ENCODE data around the gene ZNF212. TPM values are rescaled to one million over a fixed set of nuclear protein-coding genes. Genes with fewer than 3 reads are reported as not detected.
"Not testable (repeated sequence)": the region's sequence is repeated elsewhere in the genome, so short reads cannot be mapped to it uniquely, and the experiment has no call there.

ZNF212 gene
- total RNA-seq, 3 donors from 2014 or later (not counting 1 experiment from before 2014, with no cell fraction given): 11.2 to 23.7 (median 17.0) TPM

DNA sequence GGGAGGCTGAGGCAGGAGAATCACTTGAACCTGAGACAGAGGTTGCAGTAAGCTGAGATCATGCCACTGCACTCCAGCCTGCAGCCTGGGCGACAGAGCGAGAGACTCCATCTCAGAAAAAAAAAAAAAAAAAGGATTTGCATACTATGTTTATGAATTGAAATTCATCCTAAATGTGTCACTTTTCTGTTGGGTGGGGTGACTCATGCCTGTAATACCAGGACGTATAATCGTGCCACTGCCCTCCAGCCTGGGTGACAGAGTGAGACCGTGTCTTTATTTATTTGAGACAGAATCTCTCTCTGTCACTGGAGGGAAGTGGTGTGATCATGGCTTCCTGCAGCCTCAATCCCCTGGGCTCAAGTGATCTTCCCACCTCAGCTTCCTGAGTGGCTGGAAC lies 5.8 kb downstream of the ZNF212 start:
- no peaks in the 10 kb centered on the region for H3K36me3 ChIP-seq (ENCODE audit: control insufficient read depth, insufficient read depth, low read length)
- H3K27me3 ChIP-seq (ENCODE audit: control insufficient read depth, insufficient read depth, low read length): no peaks in the 10 kb centered on the region
- peaks cover 9% of the 10 kb centered on the region for H3K4me1 ChIP-seq (ENCODE audit: control insufficient read depth, insufficient read depth, low read length)
- TF ChIP-seq, protein P1, sequence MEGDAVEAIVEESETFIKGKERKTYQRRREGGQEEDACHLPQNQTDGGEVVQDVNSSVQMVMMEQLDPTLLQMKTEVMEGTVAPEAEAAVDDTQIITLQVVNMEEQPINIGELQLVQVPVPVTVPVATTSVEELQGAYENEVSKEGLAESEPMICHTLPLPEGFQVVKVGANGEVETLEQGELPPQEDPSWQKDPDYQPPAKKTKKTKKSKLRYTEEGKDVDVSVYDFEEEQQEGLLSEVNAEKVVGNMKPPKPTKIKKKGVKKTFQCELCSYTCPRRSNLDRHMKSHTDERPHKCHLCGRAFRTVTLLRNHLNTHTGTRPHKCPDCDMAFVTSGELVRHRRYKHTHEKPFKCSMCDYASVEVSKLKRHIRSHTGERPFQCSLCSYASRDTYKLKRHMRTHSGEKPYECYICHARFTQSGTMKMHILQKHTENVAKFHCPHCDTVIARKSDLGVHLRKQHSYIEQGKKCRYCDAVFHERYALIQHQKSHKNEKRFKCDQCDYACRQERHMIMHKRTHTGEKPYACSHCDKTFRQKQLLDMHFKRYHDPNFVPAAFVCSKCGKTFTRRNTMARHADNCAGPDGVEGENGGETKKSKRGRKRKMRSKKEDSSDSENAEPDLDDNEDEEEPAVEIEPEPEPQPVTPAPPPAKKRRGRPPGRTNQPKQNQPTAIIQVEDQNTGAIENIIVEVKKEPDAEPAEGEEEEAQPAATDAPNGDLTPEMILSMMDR (IDR thresholded peaks at IDR 0.05): no peak
- no peaks in the 10 kb centered on the region for H3K9me3 ChIP-seq (ENCODE audit: control insufficient read depth, insufficient read depth, low read length)
- ATAC-seq: no peak
- Mint-ChIP-seq H3K9me3 (peaks cover 0 to 5% of the 10 kb centered on the region in 2 donors), H3K27me3 (ENCODE audit: low read depth in 2 of 2) (no peaks in the 10 kb centered on the region), H3K36me3 (peaks cover 8% of the 10 kb centered on the region), H3K4me3 (no peak overlapping the region), H3K27ac (no peak overlapping the region), H3K4me1 (peaks cover 28 to 32% of the 10 kb centered on the region in 2 donors)
- no peak for DNase-seq
- no peak overlapping the region for H3K4me3 ChIP-seq (ENCODE audit: low read length)
- intact Hi-C loops (cut with micrococcal nuclease): no loop called here
- H3K27ac ChIP-seq (ENCODE audit: low read length): no peak overlapping the region
- 40% methylated on average over 5 of the region's 5 CpGs for WGBS (ENCODE audit: insufficient coverage)

DNA sequence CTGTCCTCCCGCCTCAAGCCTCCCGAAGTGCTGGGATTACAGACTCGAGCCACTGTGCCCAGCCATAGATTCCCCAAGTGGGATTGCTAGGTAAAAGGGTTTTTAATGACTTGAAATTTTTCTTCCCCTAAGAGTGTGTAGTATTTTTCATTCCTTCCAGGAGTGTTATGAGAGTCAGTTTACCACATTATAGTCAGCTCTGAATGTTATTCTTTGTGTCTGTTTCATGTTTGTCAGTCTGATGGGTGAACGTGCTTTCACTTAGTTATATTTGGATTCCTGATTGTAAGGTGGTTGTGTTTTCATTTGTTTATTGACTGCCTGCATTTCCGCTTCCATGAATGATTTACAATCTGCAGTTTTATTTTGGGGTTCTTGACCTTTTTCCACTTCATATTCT lies 6.3 kb downstream of the ZNF212 start:
- Histone ChIP-seq H3K27ac (ENCODE audit: low read length) (no peak overlapping the region), H3K27me3 (ENCODE audit: control insufficient read depth, insufficient read depth, low read length) (no peaks in the 10 kb centered on the region), H3K9me3 (ENCODE audit: control insufficient read depth, insufficient read depth, low read length) (no peaks in the 10 kb centered on the region), H3K4me1 (ENCODE audit: control insufficient read depth, insufficient read depth, low read length) (peaks cover 4% of the 10 kb centered on the region), H3K36me3 (ENCODE audit: control insufficient read depth, insufficient read depth, low read length) (peaks cover 4% of the 10 kb centered on the region), H3K4me3 (ENCODE audit: low read length) (no peak overlapping the region)
- Mint-ChIP-seq H3K4me1 (peaks cover 23 to 27% of the 10 kb centered on the region in 2 donors), H3K9me3 (peaks cover 0 to 5% of the 10 kb centered on the region in 2 donors), H3K27ac (no peak overlapping the region), H3K4me3 (no peak overlapping the region), H3K27me3 (ENCODE audit: low read depth in 2 of 2) (no peaks in the 10 kb centered on the region), H3K36me3 (peaks cover 8% of the 10 kb centered on the region)
- intact Hi-C loops (cut with micrococcal nuclease): no loop called here
- TF ChIP-seq, protein P1 (IDR thresholded peaks at IDR 0.05): no peak
- WGBS (ENCODE audit: insufficient coverage): 84% methylated on average over 3 of the region's 5 CpGs
- DNase-seq (no peak), ATAC-seq (no peak)

DNA sequence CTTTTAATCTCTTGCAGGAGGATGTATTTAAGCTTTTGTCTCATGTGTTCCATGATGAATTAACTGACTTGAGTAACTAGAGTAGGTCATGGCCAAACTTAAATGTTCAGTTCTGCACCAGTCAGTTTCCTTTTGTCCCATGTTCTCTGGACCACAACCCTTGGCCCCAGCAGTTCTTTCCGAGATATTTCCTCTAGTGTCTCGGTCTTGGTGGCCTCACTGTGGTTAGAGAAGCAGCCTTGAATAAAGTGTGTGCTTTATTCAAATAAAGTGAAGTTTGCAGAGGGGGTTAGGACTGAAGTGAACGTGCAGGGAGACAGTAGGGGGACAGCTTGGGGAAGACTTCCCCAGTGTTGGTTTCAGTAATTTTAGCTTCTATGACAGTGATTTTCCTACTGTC lies 9.3 kb downstream of the ZNF212 start:
- DNase-seq: no peak
- Mint-ChIP-seq H3K36me3 (no peaks in the 10 kb centered on the region), H3K4me1 (peaks cover 13 to 24% of the 10 kb centered on the region in 2 donors), H3K4me3 (no peak overlapping the region), H3K27me3 (ENCODE audit: low read depth in 2 of 2) (no peaks in the 10 kb centered on the region), H3K9me3 (no peaks in the 10 kb centered on the region), H3K27ac (no peak overlapping the region)
- no peak for ATAC-seq
- intact Hi-C loops (cut with micrococcal nuclease): no loop called here
- Histone ChIP-seq H3K4me1 (ENCODE audit: control insufficient read depth, insufficient read depth, low read length) (no peaks in the 10 kb centered on the region), H3K27ac (ENCODE audit: low read length) (no peak overlapping the region), H3K27me3 (ENCODE audit: control insufficient read depth, insufficient read depth, low read length) (no peaks in the 10 kb centered on the region), H3K36me3 (ENCODE audit: control insufficient read depth, insufficient read depth, low read length) (peaks cover 29% of the 10 kb centered on the region), H3K4me3 (ENCODE audit: low read length) (no peak overlapping the region), H3K9me3 (ENCODE audit: control insufficient read depth, insufficient read depth, low read length) (no peaks in the 10 kb centered on the region)
- WGBS (ENCODE audit: insufficient coverage): 56% methylated on average over 3 of the region's 3 CpGs
- TF ChIP-seq, protein P1 (IDR thresholded peaks at IDR 0.05): no peak

DNA sequence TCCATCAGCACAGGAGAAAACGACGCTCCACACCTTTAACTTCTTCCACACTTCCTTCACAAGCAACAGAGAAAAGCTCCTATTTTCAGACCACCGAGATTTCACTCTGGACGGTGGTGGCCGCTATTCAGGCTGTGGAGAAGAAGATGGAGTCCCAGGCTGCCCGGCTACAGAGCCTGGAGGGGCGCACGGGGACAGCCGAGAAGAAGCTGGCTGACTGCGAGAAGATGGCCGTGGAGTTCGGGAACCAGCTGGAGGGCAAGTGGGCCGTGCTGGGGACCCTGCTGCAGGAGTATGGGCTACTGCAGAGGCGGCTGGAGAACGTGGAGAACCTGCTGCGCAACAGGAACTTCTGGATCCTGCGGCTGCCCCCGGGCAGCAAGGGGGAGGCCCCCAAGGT lies 10.7 kb downstream of the ZNF212 start:
- peaks cover 13 to 24% of the 10 kb centered on the region in 2 donors for H3K4me1 Mint-ChIP-seq
- H3K27me3 ChIP-seq (ENCODE audit: control insufficient read depth, insufficient read depth, low read length); H3K9me3 Mint-ChIP-seq; intact Hi-C loops (cut with micrococcal nuclease); H3K4me1 ChIP-seq (ENCODE audit: control insufficient read depth, insufficient read depth, low read length); H3K27me3 Mint-ChIP-seq (ENCODE audit: low read depth in 2 of 2); H3K9me3 ChIP-seq (ENCODE audit: control insufficient read depth, insufficient read depth, low read length); ATAC-seq; H3K4me3 ChIP-seq (ENCODE audit: low read length); H3K27ac Mint-ChIP-seq; DNase-seq; H3K4me3 Mint-ChIP-seq; H3K27ac ChIP-seq (ENCODE audit: low read length); H3K36me3 Mint-ChIP-seq: not testable (repeated sequence)
- 96% methylated on average over 18 of the region's 18 CpGs for WGBS (ENCODE audit: insufficient coverage)
- H3K36me3 ChIP-seq (ENCODE audit: control insufficient read depth, insufficient read depth, low read length): peaks cover 41% of the 10 kb centered on the region

DNA sequence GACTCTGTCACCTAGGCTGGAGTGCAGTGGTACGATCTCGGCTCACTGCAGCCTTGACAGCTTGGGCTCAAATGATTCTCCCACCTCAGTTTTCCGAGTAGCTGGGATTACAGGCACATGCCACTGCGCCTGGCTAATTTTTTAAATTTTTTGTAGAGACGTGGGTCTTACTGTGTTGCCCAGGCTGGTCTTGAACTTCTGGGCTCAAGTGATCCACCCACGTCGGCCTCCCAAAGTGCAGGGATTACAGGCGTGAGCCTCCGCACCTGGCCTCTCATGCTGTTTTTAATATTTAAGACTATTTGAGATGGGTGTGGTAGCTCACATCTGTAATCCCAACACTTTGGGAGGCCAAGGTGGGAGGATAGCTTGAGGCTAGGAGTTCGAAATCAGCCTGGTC lies 12.1 kb downstream of the ZNF212 start:
- H3K9me3 Mint-ChIP-seq; ATAC-seq; H3K27ac ChIP-seq (ENCODE audit: low read length); H3K4me3 Mint-ChIP-seq; DNase-seq; H3K36me3 Mint-ChIP-seq; H3K27ac Mint-ChIP-seq; H3K4me1 ChIP-seq (ENCODE audit: control insufficient read depth, insufficient read depth, low read length); H3K27me3 Mint-ChIP-seq (ENCODE audit: low read depth in 2 of 2); H3K4me3 ChIP-seq (ENCODE audit: low read length); H3K27me3 ChIP-seq (ENCODE audit: control insufficient read depth, insufficient read depth, low read length); intact Hi-C loops (cut with micrococcal nuclease); H3K9me3 ChIP-seq (ENCODE audit: control insufficient read depth, insufficient read depth, low read length): not testable (repeated sequence)
- over 99% methylated on average over 10 of the region's 10 CpGs for WGBS (ENCODE audit: insufficient coverage)
- H3K4me1 Mint-ChIP-seq: peaks cover 6 to 15% of the 10 kb centered on the region in 2 donors
- peaks cover 47% of the 10 kb centered on the region for H3K36me3 ChIP-seq (ENCODE audit: control insufficient read depth, insufficient read depth, low read length)

Data from natural killer cell (primary cell).